IPS-20b (cell line): ENCODE data around the gene POLR3GL.
"Not testable (repeated sequence)": the region's sequence is repeated elsewhere in the genome, so short reads cannot be mapped to it uniquely, and the experiment has no call there.

Experiments
- H3K27ac ChIP-seq: one replicate; pipeline ENCODE4 v1.5.1; 2013; ENCODE audit warnings: low read length
- H3K27me3 ChIP-seq: 2 replicates; pipeline ENCODE4 v1.6.1; 2013; ENCODE audit warnings: mild to moderate bottlenecking, low read length, inconsistent platforms; ENCODE audit not compliant: insufficient read depth
- H3K36me3 ChIP-seq: 2 replicates; pipeline ENCODE4 v1.6.1; 2013; ENCODE audit warnings: low read depth, mild to moderate bottlenecking, inconsistent platforms, low read length, moderate library complexity; ENCODE audit not compliant: insufficient read depth
- H3K4me1 ChIP-seq: 2 replicates; pipeline ENCODE4 v1.6.1; 2013; ENCODE audit warnings: mild to moderate bottlenecking, control low read depth, inconsistent platforms, low read length, moderate library complexity; ENCODE audit not compliant: insufficient read depth
- H3K4me3 ChIP-seq: 2 replicates; pipeline ENCODE4 v1.5.1; 2013; ENCODE audit warnings: mild to moderate bottlenecking, low read length, inconsistent platforms
- H3K9ac ChIP-seq: 2 replicates; pipeline ENCODE4 v1.6.1; 2013; ENCODE audit warnings: low read depth, mild to moderate bottlenecking, inconsistent platforms, low read length, moderate library complexity
- H3K9me3 ChIP-seq: 2 replicates; pipeline ENCODE4 v1.6.1; 2013; ENCODE audit warnings: mild to moderate bottlenecking, low read depth, low read length, inconsistent platforms; ENCODE audit not compliant: insufficient read depth

POLR3GL gene

GRCh38 chr1:145964328-145965118 lies at the start of gene POLR3GL, which contains the start of gene ANKRD34A:
POLR3GL (plus strand) TSS chr1:145964690; CDS start chr1:145974866, 10,176 bp downstream.
ANKRD34A (minus strand) TSS chr1:145964575; CDS start chr1:145961759, 2,816 bp downstream.
- H3K27me3 ChIP-seq, result peaks cover 53% of the 10 kb centered on the region
- H3K9me3 ChIP-seq, result no peaks in the 10 kb centered on the region

GRCh38 chr1:145916745-145917144 lies 47.7 kb upstream of the POLR3GL start:
- Histone ChIP-seq H3K27me3 (no peaks in the 10 kb centered on the region; the same call in 1 of the 2 replicates), H3K27ac (no peak overlapping the region), H3K4me1 (no peaks in the 10 kb centered on the region), H3K4me3 (no peak overlapping the region), H3K9ac (no peak overlapping the region), H3K36me3 (peaks cover 19% of the 10 kb centered on the region), H3K9me3 (no peaks in the 10 kb centered on the region)

More at GRCh38 chr1:145964328-145965118, at the start of gene POLR3GL, which contains the start of gene ANKRD34A:
- H3K36me3 ChIP-seq, result no peaks in the 10 kb centered on the region
- no peak within 1 kb of the TSS for H3K27ac ChIP-seq
- peak within 1 kb of the TSS; percentile 63; the same call in 1 of the 2 replicates for H3K9ac ChIP-seq
- H3K4me3 ChIP-seq, result peak within 1 kb of the TSS; percentile 78
- peaks cover 10% of the 10 kb centered on the region for H3K4me1 ChIP-seq

- Histone ChIP-seq H3K4me1 (no peaks in the 10 kb centered on the region), H3K9ac (no peak overlapping the region), H3K27me3 (no peaks in the 10 kb centered on the region; the same call in 1 of the 2 replicates), H3K4me3 (peak overlapping the region; percentile 78), H3K9me3 (no peaks in the 10 kb centered on the region), H3K27ac (no peak overlapping the region), H3K36me3 (peaks cover 21% of the 10 kb centered on the region)
Measured at GRCh38 chr1:145917595-145917994, 46.9 kb upstream of the POLR3GL start.

- Histone ChIP-seq H3K4me3 (peak within 1 kb of the TSS; percentile 78), H3K27ac (no peak within 1 kb of the TSS), H3K9me3 (no peaks in the 10 kb centered on the region), H3K4me1 (no peaks in the 10 kb centered on the region), H3K27me3 (no peaks in the 10 kb centered on the region; the same call in 1 of the 2 replicates), H3K36me3 (peaks cover 27% of the 10 kb centered on the region), H3K9ac (peak within 1 kb of the TSS; percentile 70; the same call in 1 of the 2 replicates)
Measured at GRCh38 chr1:145918144-145918991, 46.1 kb upstream of the POLR3GL start, which contains the start of gene PEX11B. PEX11B (minus strand) TSS chr1:145918717; CDS start chr1:145918688, 29 bp downstream.

- Histone ChIP-seq H3K36me3 (peaks cover 36% of the 10 kb centered on the region), H3K9me3 (no peaks in the 10 kb centered on the region), H3K4me1 (no peaks in the 10 kb centered on the region), H3K4me3 (peak overlapping the region; percentile 78), H3K9ac (peak overlapping the region; percentile 70; the same call in 1 of the 2 replicates), H3K27ac (no peak overlapping the region), H3K27me3 (no peaks in the 10 kb centered on the region; the same call in 1 of the 2 replicates)
Measured at GRCh38 chr1:145918992-145919939, 45.2 kb upstream of the POLR3GL start.

GRCh38 chr1:145920297-145920696 lies 44.2 kb upstream of the POLR3GL start:
- not testable (repeated sequence) for H3K27me3 ChIP-seq, H3K9ac ChIP-seq, H3K4me1 ChIP-seq, H3K27ac ChIP-seq, H3K9me3 ChIP-seq, H3K4me3 ChIP-seq
- peaks cover 37% of the 10 kb centered on the region for H3K36me3 ChIP-seq

GRCh38 chr1:145922266-145922665 lies 42.2 kb upstream of the POLR3GL start:
- H3K27ac ChIP-seq, result no peak overlapping the region
- H3K27me3 ChIP-seq, result no peaks in the 10 kb centered on the region; the same call in 1 of the 2 replicates
- H3K4me1 ChIP-seq, result peaks cover 4% of the 10 kb centered on the region; the same call in 1 of the 2 replicates
- no peaks in the 10 kb centered on the region for H3K9me3 ChIP-seq
- H3K4me3 ChIP-seq, result no peak overlapping the region
- no peak overlapping the region for H3K9ac ChIP-seq
- H3K36me3 ChIP-seq, result peaks cover 39% of the 10 kb centered on the region

- Histone ChIP-seq H3K9ac (peak overlapping the region; percentile 98), H3K36me3 (peaks cover 34% of the 10 kb centered on the region)
Measured at GRCh38 chr1:145926686-145927062, 37.8 kb upstream of the POLR3GL start.

GRCh38 chr1:145927063-145927886 lies 37.2 kb upstream of the POLR3GL start, which contains the start of gene RBM8A:
RBM8A (minus strand) TSS chr1:145927484; CDS start chr1:145927426, 58 bp downstream.
- Histone ChIP-seq H3K27ac (peak within 1 kb of the TSS; percentile 77), H3K4me3 (peak within 1 kb of the TSS; percentile 76), H3K4me1 (peaks cover 4% of the 10 kb centered on the region; the same call in 1 of the 2 replicates), H3K9me3 (no peaks in the 10 kb centered on the region), H3K36me3 (peaks cover 30% of the 10 kb centered on the region), H3K27me3 (no peaks in the 10 kb centered on the region), H3K9ac (peak within 1 kb of the TSS; percentile 98)

More at GRCh38 chr1:145926686-145927062, 37.8 kb upstream of the POLR3GL start:
- Histone ChIP-seq H3K4me1 (peaks cover 4% of the 10 kb centered on the region; the same call in 1 of the 2 replicates), H3K27me3 (no peaks in the 10 kb centered on the region), H3K27ac (no peak overlapping the region), H3K4me3 (peak overlapping the region; percentile 76), H3K9me3 (no peaks in the 10 kb centered on the region)
